GM04503 (cell line): ENCODE data around the gene FTSJ1.
A peak's percentile ranks its signal among the peaks of the same experiment; 100 is the strongest.

Experiments used
- DNase-seq: peaks from one replicate; pipeline ENCODE4 v3.0.0-alpha.2; 2012; ENCODE audit warnings: low read depth

FTSJ1 gene

GRCh38 chrX:48470833-48471118 lies 5.2 kb upstream of the FTSJ1 start:
- DNase-seq = no peak

GRCh38 chrX:48471504-48471903 lies 4.5 kb upstream of the FTSJ1 start:
- no peak for DNase-seq

- DNase-seq = no peak
These were observed 3.8 kb upstream of the FTSJ1 start for GRCh38 chrX:48472225-48472624.

- DNase-seq = no peak
These were observed 2.9 kb upstream of the FTSJ1 start for GRCh38 chrX:48472851-48473703.

GRCh38 chrX:48473704-48473990 lies 2.4 kb upstream of the FTSJ1 start:
- no peak for DNase-seq

- DNase-seq = no peak
These were observed 1.9 kb upstream of the FTSJ1 start for GRCh38 chrX:48474127-48474526.

- no peak for DNase-seq
These were observed 1.4 kb upstream of the FTSJ1 start for GRCh38 chrX:48474581-48474980.

- no peak for DNase-seq
These were observed 703 bp upstream of the FTSJ1 start for GRCh38 chrX:48475296-48475695.

GRCh38 chrX:48476919-48477318 lies 920 bp downstream of the FTSJ1 start:
- no peak for DNase-seq

- DNase-seq = no peak
These were observed 2.2 kb downstream of the FTSJ1 start for GRCh38 chrX:48477960-48478755.

- no peak for DNase-seq
These were observed 2.8 kb downstream of the FTSJ1 start for GRCh38 chrX:48478806-48479205.

- DNase-seq = no peak
These were observed 4.1 kb downstream of the FTSJ1 start for GRCh38 chrX:48480142-48480541.

- DNase-seq = no peak
These were observed 4.6 kb downstream of the FTSJ1 start for GRCh38 chrX:48480583-48480982.

- DNase-seq = no peak
These were observed 6.5 kb downstream of the FTSJ1 start for GRCh38 chrX:48482526-48482925.

- DNase-seq = peak; percentile 78
These were observed 11.4 kb downstream of the FTSJ1 start for GRCh38 chrX:48487362-48487798.

GRCh38 chrX:48488034-48488433 lies 12.0 kb downstream of the FTSJ1 start:
- no peak for DNase-seq

- no peak for DNase-seq
These were observed 13.3 kb downstream of the FTSJ1 start for GRCh38 chrX:48489296-48489695.

GRCh38 chrX:48489892-48490291 lies 13.9 kb downstream of the FTSJ1 start:
- no peak for DNase-seq

GRCh38 chrX:48490661-48491060 lies 14.7 kb downstream of the FTSJ1 start:
- no peak for DNase-seq

GRCh38 chrX:48491809-48492208 lies 15.8 kb downstream of the FTSJ1 start:
- DNase-seq = no peak

- no peak for DNase-seq
These were observed 16.4 kb downstream of the FTSJ1 start for GRCh38 chrX:48492293-48492910.

- no peak for DNase-seq
These were observed 17.9 kb downstream of the FTSJ1 start for GRCh38 chrX:48493890-48494364.

- no peak for DNase-seq
These were observed 20.7 kb downstream of the FTSJ1 start for GRCh38 chrX:48496660-48497059.
